ENCODE data around the gene RUNX1.

The RUNX1 gene

DNA sequence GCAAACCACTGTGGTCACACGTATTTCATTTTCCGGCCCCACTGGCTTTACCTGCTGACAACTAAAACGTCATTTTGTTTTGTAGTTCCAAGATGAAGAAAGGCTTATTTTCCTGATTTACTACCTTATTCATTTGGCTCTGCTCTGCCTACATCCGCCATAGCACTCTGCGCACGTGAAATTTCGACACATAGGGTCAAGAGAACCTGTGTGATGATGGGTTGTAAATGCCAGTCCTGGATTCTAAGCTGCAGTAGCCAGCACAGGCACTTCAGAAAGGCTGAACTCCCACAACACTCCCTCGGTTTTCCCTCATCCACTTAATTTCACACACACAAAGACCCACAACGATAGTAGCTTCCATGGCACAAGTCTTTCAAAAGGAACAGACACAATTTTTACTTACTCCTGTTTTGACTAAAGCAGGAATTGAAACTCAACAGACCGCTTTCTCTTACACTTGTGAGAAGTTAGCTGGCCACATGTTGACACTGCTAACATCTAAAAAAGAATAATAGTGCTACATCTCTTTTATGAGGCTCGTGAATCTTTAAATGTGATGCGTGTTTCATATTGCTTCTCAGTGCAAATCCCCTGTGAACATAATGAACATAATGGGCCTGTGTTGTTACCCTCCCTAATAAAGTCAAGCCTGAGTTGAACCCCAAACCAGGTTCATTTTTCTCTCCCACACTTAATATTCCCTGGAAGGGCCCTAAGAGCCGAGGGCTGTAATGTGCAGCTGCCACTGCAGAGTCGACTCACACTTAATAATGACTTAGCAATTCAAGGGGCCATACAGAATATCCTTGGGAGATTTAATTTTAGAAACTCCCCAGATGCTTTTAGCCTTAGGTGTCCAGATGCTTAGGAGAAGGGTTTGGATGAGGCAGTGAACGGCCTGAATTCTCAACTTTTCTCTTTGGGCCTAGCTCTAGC, 1.5 kb upstream of the RUNX1 start (continued):
- TF ChIP-seq, protein P1, sequence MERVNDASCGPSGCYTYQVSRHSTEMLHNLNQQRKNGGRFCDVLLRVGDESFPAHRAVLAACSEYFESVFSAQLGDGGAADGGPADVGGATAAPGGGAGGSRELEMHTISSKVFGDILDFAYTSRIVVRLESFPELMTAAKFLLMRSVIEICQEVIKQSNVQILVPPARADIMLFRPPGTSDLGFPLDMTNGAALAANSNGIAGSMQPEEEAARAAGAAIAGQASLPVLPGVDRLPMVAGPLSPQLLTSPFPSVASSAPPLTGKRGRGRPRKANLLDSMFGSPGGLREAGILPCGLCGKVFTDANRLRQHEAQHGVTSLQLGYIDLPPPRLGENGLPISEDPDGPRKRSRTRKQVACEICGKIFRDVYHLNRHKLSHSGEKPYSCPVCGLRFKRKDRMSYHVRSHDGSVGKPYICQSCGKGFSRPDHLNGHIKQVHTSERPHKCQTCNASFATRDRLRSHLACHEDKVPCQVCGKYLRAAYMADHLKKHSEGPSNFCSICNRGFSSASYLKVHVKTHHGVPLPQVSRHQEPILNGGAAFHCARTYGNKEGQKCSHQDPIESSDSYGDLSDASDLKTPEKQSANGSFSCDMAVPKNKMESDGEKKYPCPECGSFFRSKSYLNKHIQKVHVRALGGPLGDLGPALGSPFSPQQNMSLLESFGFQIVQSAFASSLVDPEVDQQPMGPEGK (CRISPR knock-in tag; IDR thresholded peaks at IDR 0.05; ENCODE audit: borderline replicate concordance), result no peak
- TF ChIP-seq PPARA (CRISPR knock-in tag; IDR thresholded peaks at IDR 0.05; ENCODE audit: borderline replicate concordance) (no peak), ZFP30 (CRISPR knock-in tag; IDR thresholded peaks at IDR 0.05) (no peak), TOX (CRISPR knock-in tag; IDR thresholded peaks at IDR 0.05; ENCODE audit: borderline replicate concordance) (no peak), ZFP3 (CRISPR knock-in tag; IDR thresholded peaks at IDR 0.05) (no peak), ARNTL (CRISPR knock-in tag; IDR thresholded peaks at IDR 0.05; ENCODE audit: borderline replicate concordance, low read depth) (no peak), ZNF8 (CRISPR knock-in tag; IDR thresholded peaks at IDR 0.05) (no peak), OSR1 (CRISPR knock-in tag; IDR thresholded peaks at IDR 0.05) (no peak)

- TF ChIP-seq ISL1 (CRISPR knock-in tag; IDR thresholded peaks at IDR 0.05) (no peak), ARNTL (CRISPR knock-in tag; IDR thresholded peaks at IDR 0.05; ENCODE audit: borderline replicate concordance, low read depth) (no peak), ZNF565 (CRISPR knock-in tag; conservative IDR thresholded peaks at IDR 0.05; ENCODE audit: low read depth) (no peak), TOX (CRISPR knock-in tag; IDR thresholded peaks at IDR 0.05; ENCODE audit: borderline replicate concordance) (no peak)
Observed at GRCh38 chr21:35048183-35048601, 910 bp downstream of the RUNX1 start.

DNA sequence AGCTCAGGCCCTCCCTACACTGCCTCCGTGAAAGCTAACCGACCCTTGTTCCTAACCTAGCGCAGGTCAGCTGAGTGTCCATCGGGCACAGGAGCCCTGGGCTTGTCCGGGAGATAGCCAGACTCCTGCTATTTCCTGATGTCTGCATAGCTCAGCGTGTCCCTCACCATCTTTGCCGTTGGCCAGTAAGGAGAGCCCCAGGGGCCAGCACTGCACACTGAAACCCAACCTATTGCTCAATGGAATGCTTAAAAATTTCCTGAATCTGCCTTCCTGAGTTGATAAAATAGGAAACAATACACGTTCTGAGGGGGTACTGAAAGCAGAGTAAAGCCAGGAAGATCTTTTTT, 2.2 kb downstream of the RUNX1 start:
- TF ChIP-seq GLIS3 (CRISPR knock-in tag; IDR thresholded peaks at IDR 0.05), result no peak
- TF ChIP-seq ZNF8 (CRISPR knock-in tag; IDR thresholded peaks at IDR 0.05), result no peak
- TF ChIP-seq RARB (CRISPR knock-in tag; IDR thresholded peaks at IDR 0.05), result no peak
- no peak for TF ChIP-seq TOX (CRISPR knock-in tag; IDR thresholded peaks at IDR 0.05; ENCODE audit: borderline replicate concordance)
- TF ChIP-seq ZNF70 (CRISPR knock-in tag; IDR thresholded peaks at IDR 0.05), result no peak
- TF ChIP-seq, protein P1 (CRISPR knock-in tag; IDR thresholded peaks at IDR 0.05; ENCODE audit: borderline replicate concordance), result no peak
- no peak for TF ChIP-seq PPARA (CRISPR knock-in tag; IDR thresholded peaks at IDR 0.05; ENCODE audit: borderline replicate concordance)
- TF ChIP-seq CSRNP3 (CRISPR knock-in tag; IDR thresholded peaks at IDR 0.05), result no peak
- no peak for TF ChIP-seq ISL1 (CRISPR knock-in tag; IDR thresholded peaks at IDR 0.05)
- TF ChIP-seq CSDC2 (CRISPR knock-in tag; IDR thresholded peaks at IDR 0.05), result no peak
- peak; percentile 56 for ATAC-seq

More at GRCh38 chr21:35048183-35048601, 910 bp downstream of the RUNX1 start:
- peak; percentile 78 for ATAC-seq

DNA sequence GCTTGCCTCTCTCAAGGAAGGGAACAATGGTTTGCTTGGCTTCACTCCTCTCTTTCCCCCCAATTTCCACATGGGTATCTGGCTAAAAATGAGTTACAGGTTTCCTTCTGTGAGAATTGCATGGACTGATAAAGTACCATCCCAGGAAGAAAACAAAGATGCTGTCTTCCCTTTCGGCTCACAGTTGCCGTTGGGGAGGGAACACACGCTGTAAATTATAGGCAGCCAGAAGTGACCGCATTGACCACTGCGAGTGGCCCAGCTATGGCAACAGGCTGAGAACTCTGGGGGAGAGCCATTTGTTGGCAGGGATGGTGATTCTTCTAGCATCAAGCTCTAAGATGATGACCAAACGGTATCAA, 2.9 kb downstream of the RUNX1 start:
- no peak for TF ChIP-seq ISL1 (CRISPR knock-in tag; IDR thresholded peaks at IDR 0.05)
- TF ChIP-seq RARB (CRISPR knock-in tag; IDR thresholded peaks at IDR 0.05), result no peak
- ATAC-seq, result no peak

- TF ChIP-seq ZNF70 (CRISPR knock-in tag; IDR thresholded peaks at IDR 0.05) (no peak), ZFP30 (CRISPR knock-in tag; IDR thresholded peaks at IDR 0.05) (no peak), CSRNP3 (CRISPR knock-in tag; IDR thresholded peaks at IDR 0.05) (no peak), ZNF565 (CRISPR knock-in tag; conservative IDR thresholded peaks at IDR 0.05; ENCODE audit: low read depth) (no peak), TOX (CRISPR knock-in tag; IDR thresholded peaks at IDR 0.05; ENCODE audit: borderline replicate concordance) (no peak)
- ATAC-seq, result no peak
Observed at GRCh38 chr21:35045542-35046262, 3.4 kb downstream of the RUNX1 start.

Data from SK-N-SH treated with all-trans-retinoic acid at 6 μM for 48 hours (cell line).